GM06990 (cell line): ENCODE data around the gene DST.

Experiments
- DNase-seq: peaks from one replicate; pipeline ENCODE4 v3.0.0-alpha.2; 2011; ENCODE audit not compliant: insufficient read length; ENCODE audit errors: extremely low read depth
- H3K27me3 ChIP-seq: replicated peaks from 2 replicates; pipeline ENCODE4 v1.6.0; 2011; ENCODE audit warnings: low read length; ENCODE audit not compliant: control insufficient read depth, insufficient read depth
- H3K36me3 ChIP-seq: 2 replicates; pipeline ENCODE4 v1.5.1; 2011; ENCODE audit warnings: low read length; ENCODE audit not compliant: control insufficient read depth, insufficient read depth
- H3K4me3 ChIP-seq: replicated peaks from 2 replicates; pipeline ENCODE4 v1.5.1; 2011; ENCODE audit warnings: low read depth, mild to moderate bottlenecking, control low read depth, low read length
- TF ChIP-seq, protein P1 (sequence below): IDR thresholded peaks from 2 replicates; pipeline ENCODE4 v1.5.1; 2011; ENCODE audit warnings: low read length, control low read depth, mild to moderate bottlenecking, inconsistent platforms; ENCODE audit not compliant: insufficient read depth, poor library complexity, severe bottlenecking

DST gene

GRCh38 chr6:56689114-56689513, 46.4 kb upstream of the DST start:
- no peaks in the 10 kb centered on the region; the same call in 1 of the 2 replicates for H3K36me3 ChIP-seq
- TF ChIP-seq, protein P1, sequence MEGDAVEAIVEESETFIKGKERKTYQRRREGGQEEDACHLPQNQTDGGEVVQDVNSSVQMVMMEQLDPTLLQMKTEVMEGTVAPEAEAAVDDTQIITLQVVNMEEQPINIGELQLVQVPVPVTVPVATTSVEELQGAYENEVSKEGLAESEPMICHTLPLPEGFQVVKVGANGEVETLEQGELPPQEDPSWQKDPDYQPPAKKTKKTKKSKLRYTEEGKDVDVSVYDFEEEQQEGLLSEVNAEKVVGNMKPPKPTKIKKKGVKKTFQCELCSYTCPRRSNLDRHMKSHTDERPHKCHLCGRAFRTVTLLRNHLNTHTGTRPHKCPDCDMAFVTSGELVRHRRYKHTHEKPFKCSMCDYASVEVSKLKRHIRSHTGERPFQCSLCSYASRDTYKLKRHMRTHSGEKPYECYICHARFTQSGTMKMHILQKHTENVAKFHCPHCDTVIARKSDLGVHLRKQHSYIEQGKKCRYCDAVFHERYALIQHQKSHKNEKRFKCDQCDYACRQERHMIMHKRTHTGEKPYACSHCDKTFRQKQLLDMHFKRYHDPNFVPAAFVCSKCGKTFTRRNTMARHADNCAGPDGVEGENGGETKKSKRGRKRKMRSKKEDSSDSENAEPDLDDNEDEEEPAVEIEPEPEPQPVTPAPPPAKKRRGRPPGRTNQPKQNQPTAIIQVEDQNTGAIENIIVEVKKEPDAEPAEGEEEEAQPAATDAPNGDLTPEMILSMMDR, result no peak
- no peaks in the 10 kb centered on the region for H3K27me3 ChIP-seq
- no peak overlapping the region for H3K4me3 ChIP-seq
- no peak for DNase-seq

GRCh38 chr6:56688521-56688920, 45.8 kb upstream of the DST start:
- DNase-seq, result no peak
- H3K27me3 ChIP-seq, result no peaks in the 10 kb centered on the region
- H3K36me3 ChIP-seq, result no peaks in the 10 kb centered on the region; the same call in 1 of the 2 replicates
- TF ChIP-seq, protein P1, result no peak
- H3K4me3 ChIP-seq, result no peak overlapping the region

DNA sequence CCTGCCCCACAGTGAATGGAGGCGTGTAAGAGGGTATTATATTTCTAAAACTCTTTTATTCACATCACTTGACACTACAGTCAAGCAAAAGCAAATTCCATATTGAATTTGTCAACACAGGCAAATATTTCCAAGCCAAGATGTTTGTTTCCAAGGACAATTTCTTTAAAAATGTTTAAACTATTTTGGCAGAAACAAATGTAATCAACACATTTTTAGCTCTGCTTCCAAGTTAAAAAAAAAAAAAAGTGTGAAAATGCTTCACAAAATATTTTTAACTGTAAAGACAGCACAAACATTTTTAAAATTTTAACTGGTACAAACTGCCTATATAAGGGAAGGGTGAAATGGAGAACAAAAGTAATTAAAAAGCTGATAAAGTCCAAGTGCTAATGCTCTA, 44.9 kb upstream of the DST start:
- TF ChIP-seq, protein P1, result no peak
- Histone ChIP-seq H3K36me3 (peaks cover under 1% of the 10 kb centered on the region; the same call in 1 of the 2 replicates), H3K4me3 (no peak overlapping the region), H3K27me3 (no peaks in the 10 kb centered on the region)
- DNase-seq, result no peak

GRCh38 chr6:56686429-56686828, 43.7 kb upstream of the DST start:
- TF ChIP-seq, protein P1, result no peak
- Histone ChIP-seq H3K27me3 (no peaks in the 10 kb centered on the region), H3K4me3 (no peak overlapping the region), H3K36me3 (peaks cover 1% of the 10 kb centered on the region; the same call in 1 of the 2 replicates)
- DNase-seq, result no peak

GRCh38 chr6:56685994-56686393, 43.3 kb upstream of the DST start:
- Histone ChIP-seq H3K4me3 (no peak overlapping the region), H3K36me3 (peaks cover 1% of the 10 kb centered on the region; the same call in 1 of the 2 replicates), H3K27me3 (no peaks in the 10 kb centered on the region)
- TF ChIP-seq, protein P1, result no peak
- DNase-seq, result no peak
